Endothelial cell (in vitro differentiated cells): ENCODE results near the gene KLHL21. TPM values are rescaled to one million over a fixed set of nuclear protein-coding genes. Genes with fewer than 3 reads are reported as not detected.
A peak's percentile ranks its signal among the peaks of the same experiment; 100 is the strongest.

ENCODE experiments used
- DNase-seq: peaks from one replicate; pipeline ENCODE4 v3.0.0; 2021; ENCODE audit warnings: low spot score
- H3K27ac Mint-ChIP-seq: one replicate; pipeline ENCODE4 v1.8.0; 2021; ENCODE audit warnings: mixed read lengths, inconsistent platforms; ENCODE audit not compliant: unreplicated experiment
- H3K27me3 Mint-ChIP-seq: one replicate; pipeline ENCODE4 v1.8.0; 2021; ENCODE audit warnings: mild to moderate bottlenecking, moderate library complexity, mixed read lengths, inconsistent platforms; ENCODE audit not compliant: unreplicated experiment
- H3K36me3 Mint-ChIP-seq: one replicate; pipeline ENCODE4 v1.8.0; 2021; ENCODE audit warnings: mild to moderate bottlenecking, low read depth, mixed read lengths, inconsistent platforms; ENCODE audit not compliant: unreplicated experiment
- H3K4me1 Mint-ChIP-seq: one replicate; pipeline ENCODE4 v1.8.0; 2021; ENCODE audit warnings: mild to moderate bottlenecking, mixed read lengths, inconsistent platforms; ENCODE audit not compliant: unreplicated experiment
- H3K4me3 Mint-ChIP-seq: one replicate; pipeline ENCODE4 v1.8.0; 2021; ENCODE audit warnings: mild to moderate bottlenecking, mixed read lengths, inconsistent platforms; ENCODE audit not compliant: unreplicated experiment
- H3K9me3 Mint-ChIP-seq: one replicate; pipeline ENCODE4 v1.8.0; 2021; ENCODE audit warnings: mixed read lengths, inconsistent platforms; ENCODE audit not compliant: unreplicated experiment
- CTCF ChIP-seq: fragments of 200-600 bp; sonication (generic); IDR thresholded peaks from one replicate; pipeline ENCODE4 v1.5.0; 2021; ENCODE audit warnings: antibody characterized with exemption; ENCODE audit not compliant: unreplicated experiment
- total RNA-seq: library from RNA; stranded (reverse); fragmentation: NEBNext Ultra II Directional; extraction: Animal tissue kit (Norgen Biotek cat#: 25700); gene quantifications from one replicate; pipeline ENCODE4 v1.2.1, GENCODE V29; 2021; ENCODE audit not compliant: unreplicated experiment

KLHL21 gene
- total RNA-seq, 1 donor from 2014 or later: 5.0 TPM

GRCh38 chr1:6546326-6546725, 56.3 kb downstream of the KLHL21 start:
- Mint-ChIP-seq H3K4me3 (no peak overlapping the region), H3K27ac (peak overlapping the region; percentile 43), H3K4me1 (peaks cover 23% of the 10 kb centered on the region), H3K9me3 (no peaks in the 10 kb centered on the region), H3K27me3 (peaks cover 1% of the 10 kb centered on the region), H3K36me3 (peaks cover 24% of the 10 kb centered on the region)
- no peak for TF ChIP-seq CTCF
- no peak for DNase-seq

- Mint-ChIP-seq H3K27me3 (peaks cover 1% of the 10 kb centered on the region), H3K4me3 (peak overlapping the region; percentile 3), H3K9me3 (no peaks in the 10 kb centered on the region), H3K4me1 (peaks cover 23% of the 10 kb centered on the region), H3K27ac (peak overlapping the region; percentile 67), H3K36me3 (peaks cover 24% of the 10 kb centered on the region)
- no peak for DNase-seq
- no peak for TF ChIP-seq CTCF
Measured at GRCh38 chr1:6545276-6546112, 57.2 kb downstream of the KLHL21 start.

GRCh38 chr1:6544831-6545230, 57.8 kb downstream of the KLHL21 start:
- Mint-ChIP-seq H3K4me3 (peak overlapping the region; percentile 52), H3K27me3 (peaks cover 1% of the 10 kb centered on the region), H3K4me1 (peaks cover 23% of the 10 kb centered on the region), H3K9me3 (no peaks in the 10 kb centered on the region), H3K27ac (peak overlapping the region; percentile 17), H3K36me3 (peaks cover 24% of the 10 kb centered on the region)
- TF ChIP-seq CTCF: no peak
- DNase-seq: no peak

Other genes with a start within 250 kb of the KLHL21 start
- 35.1 TPM for gene ACOT7, start 209.1 kb downstream of the KLHL21 start, total RNA-seq
- 0.10 TPM for gene HES2, start 182.9 kb downstream of the KLHL21 start, total RNA-seq
- gene ESPN, start 178.1 kb downstream of the KLHL21 start, total RNA-seq: 0.36 TPM
- gene TNFRSF25, start 136.7 kb downstream of the KLHL21 start, total RNA-seq: 104 TPM
- 109 TPM for gene PLEKHG5, start 111.2 kb downstream of the KLHL21 start, total RNA-seq
- gene NOL9, start 48.4 kb downstream of the KLHL21 start, total RNA-seq: 26.9 TPM
- not detected for gene TAS1R1, start 47.6 kb downstream of the KLHL21 start, total RNA-seq
- gene ZBTB48, start 22.9 kb downstream of the KLHL21 start, total RNA-seq: 32.2 TPM
- gene PHF13, start 10.9 kb upstream of the KLHL21 start, total RNA-seq: 21.6 TPM
- gene THAP3, start 22.0 kb upstream of the KLHL21 start, total RNA-seq: 13.5 TPM
- 57.0 TPM for gene DNAJC11, start 98.9 kb upstream of the KLHL21 start, total RNA-seq
- gene CAMTA1, start 182.6 kb upstream of the KLHL21 start, total RNA-seq: 87.3 TPM